Cardiac muscle cell (in vitro differentiated cells and primary cell): ENCODE results near the gene HES1. TPM values are rescaled to one million over a fixed set of nuclear protein-coding genes. Genes with fewer than 3 reads are reported as not detected.
"Not testable (repeated sequence)": the region's sequence is repeated elsewhere in the genome, so short reads cannot be mapped to it uniquely, and the experiment has no call there.

Source experiments
- DNase-seq, 2 donors: peaks; one replicate each; pipeline versions ENCODE4 v3.0.0 to v3.0.0-alpha.2; 2010 to 2017; ENCODE audit warnings: low read depth in 1 of 2, low spot score in 1 of 2
- H3K27ac ChIP-seq: fragments of 200-600 bp; sonication (generic); 2 replicates; pipeline ENCODE4 v1.5.1; 2016
- H3K27me3 ChIP-seq: fragments of 200-600 bp; sonication (generic); 2 replicates; pipeline ENCODE4 v1.6.0; 2016; ENCODE audit warnings: control low read depth
- H3K36me3 ChIP-seq: fragments of 200-600 bp; sonication (generic); 2 replicates; pipeline ENCODE4 v1.5.1; 2016; ENCODE audit warnings: control low read depth
- H3K4me1 ChIP-seq: fragments of 200-600 bp; sonication (generic); 2 replicates; pipeline ENCODE4 v1.8.1; 2017; ENCODE audit warnings: low read depth, mild to moderate bottlenecking, mixed run types
- H3K4me3 ChIP-seq: fragments of 200-600 bp; sonication (generic); 2 replicates; pipeline ENCODE4 v1.5.1; 2016; ENCODE audit warnings: mild to moderate bottlenecking
- H3K9me3 ChIP-seq: fragments of 200-600 bp; sonication (generic); 2 replicates; pipeline ENCODE4 v1.5.1; 2017; ENCODE audit warnings: low read depth, mild to moderate bottlenecking, control low read depth
- CTCF ChIP-seq: IDR thresholded peaks from 2 replicates; pipeline ENCODE4 v1.5.1; 2012; ENCODE audit warnings: low read depth, mild to moderate bottlenecking, low read length
- polyA plus RNA-seq: library from polyadenylated mRNA; unstranded; fragments of >200 nt; fragmentation: Nextera tagmentation; extraction: Ambion mirVana; gene quantifications from 2 replicates; pipeline ENCODE4 v1.2.1, GENCODE V29; 2016
- total RNA-seq: library from RNA; depleted of rRNA; stranded (reverse); fragments of >200 nt; gene quantifications from 2 replicates; pipeline ENCODE4 v1.2.3, GENCODE V29; 2016

HES1 gene
- total and polyA plus RNA-seq, 2 experiments from 2014 or later = 22.6 to 33.9 TPM

GRCh38 chr3:194124193-194124592 is 11.8 kb upstream of the HES1 start:
- no peaks in the 10 kb centered on the region for H3K4me1 ChIP-seq
- no peak overlapping the region for H3K4me3 ChIP-seq
- no peak for TF ChIP-seq CTCF
- no peaks in the 10 kb centered on the region for H3K9me3 ChIP-seq
- H3K36me3 ChIP-seq = no peaks in the 10 kb centered on the region
- no peak overlapping the region for H3K27ac ChIP-seq
- peaks cover 3% of the 10 kb centered on the region for H3K27me3 ChIP-seq
- no peak for DNase-seq

- no peak for TF ChIP-seq CTCF
- Histone ChIP-seq H3K4me1 (peaks cover 10% of the 10 kb centered on the region), H3K9me3 (no peaks in the 10 kb centered on the region), H3K27me3 (peaks cover 2% of the 10 kb centered on the region), H3K4me3 (no peak overlapping the region), H3K36me3 (no peaks in the 10 kb centered on the region), H3K27ac (no peak overlapping the region)
- no peak for DNase-seq
Measured at GRCh38 chr3:194125442-194125841, 10.5 kb upstream of the HES1 start.

DNA sequence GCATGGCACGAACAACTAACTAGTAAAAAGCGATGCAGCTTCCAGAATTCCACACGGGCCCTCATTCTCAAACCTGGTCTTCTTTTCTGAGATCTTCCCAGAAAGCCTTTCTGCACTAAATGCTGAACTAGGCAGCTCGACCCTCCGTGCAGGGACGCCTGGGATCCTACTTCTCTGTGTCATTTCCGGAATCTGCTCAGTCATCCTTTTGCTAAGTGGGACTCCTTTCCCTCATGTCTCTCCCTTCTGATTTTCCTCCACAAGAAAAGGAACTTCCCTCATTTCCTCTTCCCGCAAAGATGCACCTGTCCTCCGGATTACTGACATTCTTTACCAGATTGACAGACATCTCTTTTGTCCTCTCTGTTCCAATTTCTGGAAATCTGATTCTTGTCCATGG is 9.2 kb upstream of the HES1 start:
- H3K9me3 ChIP-seq = no peaks in the 10 kb centered on the region
- H3K27ac ChIP-seq = no peak overlapping the region
- no peaks in the 10 kb centered on the region for H3K27me3 ChIP-seq
- no peaks in the 10 kb centered on the region for H3K36me3 ChIP-seq
- DNase-seq = no peak
- no peak for TF ChIP-seq CTCF
- no peak overlapping the region for H3K4me3 ChIP-seq
- H3K4me1 ChIP-seq = peaks cover 20% of the 10 kb centered on the region

DNA sequence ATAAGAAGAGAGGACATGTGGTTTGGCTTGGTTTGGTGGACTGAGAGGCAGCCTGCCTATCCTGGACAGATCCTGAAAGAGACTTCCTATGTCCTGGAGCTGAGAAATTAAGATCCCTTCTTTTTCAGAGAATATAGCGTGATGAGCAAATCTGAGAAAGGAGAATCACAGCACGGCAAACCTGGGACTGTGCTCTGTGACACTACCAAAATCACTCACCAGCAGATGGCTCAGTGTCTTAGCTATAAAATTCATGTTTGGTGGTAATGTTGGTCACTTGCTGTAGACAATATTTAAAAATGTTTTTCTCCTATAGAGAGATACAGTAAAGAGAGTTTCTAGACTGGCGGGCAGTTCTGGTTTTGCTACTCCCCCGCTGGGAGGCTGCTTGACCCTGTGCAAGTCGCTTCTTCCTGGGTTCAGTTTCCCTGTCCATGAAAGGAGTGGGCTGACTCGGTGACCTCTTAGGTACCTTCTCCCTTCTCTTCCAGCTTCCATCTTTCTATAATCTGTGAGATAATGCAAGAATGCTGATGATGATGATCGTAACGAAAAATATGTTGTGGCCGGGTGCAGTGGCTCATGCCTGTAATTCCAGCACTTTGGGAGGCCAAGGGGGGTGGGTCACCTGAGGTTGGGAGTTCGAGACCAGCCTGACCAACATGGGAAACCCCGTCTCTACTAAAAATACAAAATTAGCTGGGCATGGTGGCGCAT is 7.6 kb upstream of the HES1 start:
- no peaks in the 10 kb centered on the region for H3K9me3 ChIP-seq
- H3K36me3 ChIP-seq = no peaks in the 10 kb centered on the region
- no peak for TF ChIP-seq CTCF
- H3K4me1 ChIP-seq = peaks cover 23% of the 10 kb centered on the region
- H3K27ac ChIP-seq = no peak overlapping the region
- no peaks in the 10 kb centered on the region for H3K27me3 ChIP-seq
- H3K4me3 ChIP-seq = no peak overlapping the region
- peak in 1 of 2 donors; percentile 17 for DNase-seq

DNA sequence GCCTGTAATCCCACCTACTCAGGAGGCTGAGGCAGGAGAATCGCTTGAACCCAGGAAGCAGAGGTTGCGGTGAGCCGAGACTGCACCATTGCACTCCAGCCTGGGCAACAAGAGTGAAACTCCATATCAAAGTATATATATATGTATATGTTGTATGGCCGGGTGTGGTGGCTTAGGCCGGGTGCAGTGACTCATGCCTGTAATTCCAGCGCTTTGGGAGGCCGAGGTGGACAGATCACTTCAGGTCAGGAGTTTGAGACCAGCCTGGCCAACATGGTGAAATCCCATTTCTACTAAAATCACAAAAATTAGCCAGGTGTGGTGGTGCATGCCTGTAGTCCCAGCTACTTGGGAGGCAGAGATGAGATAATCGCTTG is 7.0 kb upstream of the HES1 start:
- H3K27ac ChIP-seq, DNase-seq, H3K27me3 ChIP-seq, H3K36me3 ChIP-seq, H3K4me3 ChIP-seq, H3K9me3 ChIP-seq: not testable (repeated sequence)
- peaks cover 27% of the 10 kb centered on the region for H3K4me1 ChIP-seq

- no peaks in the 10 kb centered on the region for H3K36me3 ChIP-seq
- H3K27me3 ChIP-seq = no peaks in the 10 kb centered on the region
- no peak overlapping the region for H3K27ac ChIP-seq
- peak; percentile 40 to 93 for DNase-seq
- H3K4me1 ChIP-seq = peaks cover 27% of the 10 kb centered on the region
- H3K4me3 ChIP-seq = no peak overlapping the region
- no peak for TF ChIP-seq CTCF
- H3K9me3 ChIP-seq = no peaks in the 10 kb centered on the region
Measured at GRCh38 chr3:194129581-194130133, 6.3 kb upstream of the HES1 start.
